Stimulated activated CD4-positive, alpha-beta T cell treated with anti-CD3 and anti-CD28 coated beads, Interleukin-4, amount 100 ng/mL, for 48 hours (primary cell): ENCODE measurements around the gene ALG5.

Experiments used
- DNase-seq, 2 donors: peaks; one replicate each; pipeline ENCODE4 v3.0.0-alpha.2; 2020; ENCODE audit warnings: low read depth in 2 of 2

Gene ALG5

GRCh38 chr13:36999054-36999714 lies at the start of gene ALG5:
TSS of gene ALG5 (minus strand) at chr13:36999340. CDS start at chr13:36999300, 40 bp downstream.
- DNase-seq: peak; percentile 85 to 86

GRCh38 chr13:37047846-37048245 lies 48.7 kb upstream of the ALG5 start:
- DNase-seq: no peak

GRCh38 chr13:37047032-37047431 lies 47.9 kb upstream of the ALG5 start:
- DNase-seq: no peak

GRCh38 chr13:37046062-37046461 lies 46.9 kb upstream of the ALG5 start:
- no peak for DNase-seq

- no peak for DNase-seq
Observed at GRCh38 chr13:37040789-37041188, 41.6 kb upstream of the ALG5 start.

GRCh38 chr13:37039896-37040295 lies 40.8 kb upstream of the ALG5 start:
- DNase-seq: no peak

- no peak for DNase-seq
Observed at GRCh38 chr13:37037241-37037640, 38.1 kb upstream of the ALG5 start.

- no peak for DNase-seq
Observed at GRCh38 chr13:37029617-37030016, 30.5 kb upstream of the ALG5 start.

- DNase-seq: no peak
Observed at GRCh38 chr13:37027639-37028038, 28.5 kb upstream of the ALG5 start.

GRCh38 chr13:37026771-37027170 lies 27.6 kb upstream of the ALG5 start:
- no peak for DNase-seq

GRCh38 chr13:37023871-37024270 lies 24.7 kb upstream of the ALG5 start:
- no peak for DNase-seq

GRCh38 chr13:37014609-37015008 lies 15.5 kb upstream of the ALG5 start:
- DNase-seq: no peak

GRCh38 chr13:37011788-37012187 lies 12.6 kb upstream of the ALG5 start:
- no peak for DNase-seq

GRCh38 chr13:37011002-37011401 lies 11.9 kb upstream of the ALG5 start:
- no peak for DNase-seq

- no peak for DNase-seq
Observed at GRCh38 chr13:37010424-37010823, 11.3 kb upstream of the ALG5 start.

GRCh38 chr13:37009692-37010091 lies 10.6 kb upstream of the ALG5 start:
- DNase-seq: no peak

GRCh38 chr13:37001921-37002250 lies 2.7 kb upstream of the ALG5 start:
- no peak for DNase-seq

GRCh38 chr13:36998624-36999041 lies 507 bp downstream of the ALG5 start:
- no peak for DNase-seq

- DNase-seq: no peak
Observed at GRCh38 chr13:36997716-36998427, 1.3 kb downstream of the ALG5 start.

- DNase-seq: no peak
Observed at GRCh38 chr13:36992362-36992761, 6.8 kb downstream of the ALG5 start.

GRCh38 chr13:36986462-36987240 lies 12.5 kb downstream of the ALG5 start:
- no peak for DNase-seq

GRCh38 chr13:36981156-36981743 lies 17.9 kb downstream of the ALG5 start:
- no peak for DNase-seq
